ENCODE data around the gene SAMD4B. TPM values are rescaled to one million over a fixed set of nuclear protein-coding genes. Genes with fewer than 3 reads are reported as not detected.

Gene SAMD4B
- total and polyA plus RNA-seq, 9 of the 15 experiments (the other 6 are each of a cell fraction or from before 2014, with no cell fraction given) = 3.4 to 90.5 (median 38.0) TPM

GRCh38 chr19:39339674-39340073, 2.5 kb upstream of the SAMD4B start:
- no TSS peak for BruUV-seq (replicated peaks)
- in situ Hi-C loops (cut with MboI) = no loop called here
- DNase-seq (ENCODE audit: extremely low read depth in 1 of 4, low spot score in 3 of 4) (no peak), FAIRE-seq (no peak), ATAC-seq (no peak)
- H3K36me3 ChIP-seq (ENCODE audit: control insufficient read depth, insufficient read depth, low read length) = peaks cover 8% of the 10 kb centered on the region; the same call in 1 of the 3 replicates
- peaks cover 23% of the 10 kb centered on the region in 2 experiments for H3K4me1 ChIP-seq (replicated peaks in 1 of 2; ENCODE audit: control insufficient read depth in 2 of 2, insufficient read depth in 2 of 2, low read length in 2 of 2)
- no peaks in the 10 kb centered on the region for H3K9me1 ChIP-seq (ENCODE audit: control insufficient read depth, insufficient read depth, low read length)
- H4K20me1 ChIP-seq (replicated peaks; ENCODE audit: control insufficient read depth, insufficient read depth, low read length) = no peaks in the 10 kb centered on the region
- TF ChIP-seq RBM25 (IDR thresholded peaks at IDR 0.05; ENCODE audit: low read depth, low read length, severe bottlenecking) (peak; percentile 7), HSF4 (CRISPR knock-in tag; IDR thresholded peaks at IDR 0.05; ENCODE audit: borderline replicate concordance) (no peak), ILK (tag; IDR thresholded peaks at IDR 0.05; ENCODE audit: borderline replicate concordance, low read depth) (no peak), SMC3 (conservative IDR thresholded peaks at IDR 0.05; ENCODE audit: insufficient read depth, low read depth, low read length) (no peak), L3MBTL2 (IDR thresholded peaks at IDR 0.05) (no peak), ZNF212 (CRISPR knock-in tag; IDR thresholded peaks at IDR 0.05) (no peak), RBM15 (IDR thresholded peaks at IDR 0.05; ENCODE audit: insufficient read depth, low read length) (no peak), ZNF253 (CRISPR knock-in tag; conservative IDR thresholded peaks at IDR 0.05) (no peak), ZNF384 (IDR thresholded peaks at IDR 0.05; ENCODE audit: low read depth, low read length) (no peak), ZBTB33 (CRISPR knock-in tag; IDR thresholded peaks at IDR 0.05) (no peak), ZNF740 (CRISPR knock-in tag; IDR thresholded peaks at IDR 0.05) (0 out of 2 replicates have a peak, but pooled peaks have one; percentile 86), ZNF740 (tag; IDR thresholded peaks at IDR 0.05) (peak in 1 of 2 experiments; percentile 82; a peak in 1 of 4 replicates), ZNF551 (CRISPR knock-in tag; IDR thresholded peaks at IDR 0.05) (no peak), MEIS2 (IDR thresholded peaks at IDR 0.05; ENCODE audit: partially characterized antibody) (peak; percentile 32)
- peaks cover 32% of the 10 kb centered on the region for H3K79me2 ChIP-seq (ENCODE audit: control insufficient read depth, insufficient read depth, low read length)
- intact Hi-C loops (cut with micrococcal nuclease) = no loop called here
- WGBS (ENCODE audit: insufficient coverage, low coverage, missing lambda C conversion rate) = 93% methylated on average over 1 of the region's 1 CpG
- H2AFZ ChIP-seq (ENCODE audit: low read depth, low read length) = no peak overlapping the region
- H3K27me3 ChIP-seq (ENCODE audit: control insufficient read depth in 2 of 2, insufficient read depth in 2 of 2, low read length in 2 of 2) = no peaks in the 10 kb centered on the region
- CTCF ChIA-PET (ENCODE audit: low intra/inter-chr PET ratio) = no interaction called here
- no peak overlapping the region for H3K4me2 ChIP-seq (ENCODE audit: insufficient read depth, low read length)
- POLR2A ChIA-PET = interaction anchor here (0.9 kb wide), 1 partner anchor 8 kb away, joined by 5 read pairs; no protein-coding TSS in a partner anchor
- no peak overlapping the region for H3K27ac ChIP-seq (ENCODE audit: extremely low read depth, low read depth, low read length)
- H3K9ac ChIP-seq (ENCODE audit: insufficient read depth in 1 of 2, low read depth in 2 of 2, low read length in 2 of 2) = no peak overlapping the region; a peak in 1 of 4 replicates
- no peak overlapping the region for H3K4me3 ChIP-seq
- H3K9me3 ChIP-seq (replicated peaks; ENCODE audit: control insufficient read depth, insufficient read depth, low read depth, low read length) = no peaks in the 10 kb centered on the region

Measured in K562 (cell line).